GM12878 (cell line): ENCODE results near the gene CHFR.
"Not testable (repeated sequence)": the region's sequence is repeated elsewhere in the genome, so short reads cannot be mapped to it uniquely, and the experiment has no call there.

Experiments
- HDAC2 ChIP-seq: fragments of 200-600 bp; sonication (generic); IDR thresholded peaks from 2 replicates; pipeline ENCODE4 v1.6.1; 2017
- MTA3 ChIP-seq: IDR thresholded peaks from 2 replicates; pipeline ENCODE4 v1.6.1; 2012; ENCODE audit warnings: low read length, inconsistent platforms, borderline replicate concordance
- POLR2AphosphoS2 ChIP-seq: IDR thresholded peaks from 2 replicates; pipeline ENCODE4 v1.6.1; 2011; ENCODE audit warnings: low read depth, mild to moderate bottlenecking, low read length, improper control_type of control experiment, moderate library complexity
- POLR2AphosphoS5 ChIP-seq: IDR thresholded peaks from 2 replicates; pipeline ENCODE4 v1.6.1; 2011; ENCODE audit warnings: mild to moderate bottlenecking, low read length, inconsistent platforms
- TCF12 ChIP-seq: IDR thresholded peaks from 2 replicates; pipeline ENCODE4 v1.6.1; 2011; ENCODE audit warnings: low read depth, mild to moderate bottlenecking, low read length
- YBX1 ChIP-seq: fragments of 450-650 bp; IDR thresholded peaks from 2 replicates; pipeline ENCODE4 v1.6.1; 2016; ENCODE audit warnings: antibody characterized with exemption
- ZZZ3 ChIP-seq: IDR thresholded peaks from 2 replicates; pipeline ENCODE4 v1.6.1; 2011; ENCODE audit warnings: low read depth; ENCODE audit not compliant: control insufficient read depth, insufficient read length
- TF ChIP-seq, protein P1 (sequence below), 3 experiments: IDR thresholded peaks in 2 of 3; conservative IDR thresholded peaks in 1 of 3; 2 replicates each; pipeline ENCODE4 v1.5.1; 2011; ENCODE audit warnings: low read depth in 3 of 3, low read length in 3 of 3, mild to moderate bottlenecking in 3 of 3, control low read depth in 2 of 3, moderate library complexity in 2 of 3, inconsistent platforms in 1 of 3, mixed read lengths in 1 of 3; ENCODE audit not compliant: control insufficient read depth in 2 of 3, insufficient read depth in 1 of 3; ENCODE audit errors: extremely low read depth in 1 of 3
- TF ChIP-seq, protein P2 (sequence below): IDR thresholded peaks from 2 replicates; pipeline ENCODE4 v1.6.1; 2012; ENCODE audit warnings: low read depth, low read length, improper control_type of control experiment

DNA sequence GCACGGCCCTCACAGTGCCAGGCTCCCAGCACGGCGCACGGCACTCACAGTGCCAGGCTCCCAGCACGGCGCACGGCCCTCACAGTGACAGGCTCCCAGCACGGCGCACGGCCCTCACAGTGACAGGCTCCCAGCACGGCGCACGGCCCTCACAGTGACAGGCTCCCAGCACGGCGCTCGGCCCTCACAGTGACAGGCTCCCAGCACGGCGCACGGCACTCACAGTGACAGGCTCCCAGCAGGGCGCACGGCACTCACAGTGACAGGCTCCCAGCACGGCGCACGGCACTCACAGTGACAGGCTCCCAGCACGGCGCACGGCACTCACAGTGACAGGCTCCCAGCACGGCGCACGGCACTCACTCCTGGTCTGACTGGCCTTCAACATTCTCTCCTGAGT, 51.2 kb downstream of the CHFR start:
- TF ChIP-seq, protein P1, sequence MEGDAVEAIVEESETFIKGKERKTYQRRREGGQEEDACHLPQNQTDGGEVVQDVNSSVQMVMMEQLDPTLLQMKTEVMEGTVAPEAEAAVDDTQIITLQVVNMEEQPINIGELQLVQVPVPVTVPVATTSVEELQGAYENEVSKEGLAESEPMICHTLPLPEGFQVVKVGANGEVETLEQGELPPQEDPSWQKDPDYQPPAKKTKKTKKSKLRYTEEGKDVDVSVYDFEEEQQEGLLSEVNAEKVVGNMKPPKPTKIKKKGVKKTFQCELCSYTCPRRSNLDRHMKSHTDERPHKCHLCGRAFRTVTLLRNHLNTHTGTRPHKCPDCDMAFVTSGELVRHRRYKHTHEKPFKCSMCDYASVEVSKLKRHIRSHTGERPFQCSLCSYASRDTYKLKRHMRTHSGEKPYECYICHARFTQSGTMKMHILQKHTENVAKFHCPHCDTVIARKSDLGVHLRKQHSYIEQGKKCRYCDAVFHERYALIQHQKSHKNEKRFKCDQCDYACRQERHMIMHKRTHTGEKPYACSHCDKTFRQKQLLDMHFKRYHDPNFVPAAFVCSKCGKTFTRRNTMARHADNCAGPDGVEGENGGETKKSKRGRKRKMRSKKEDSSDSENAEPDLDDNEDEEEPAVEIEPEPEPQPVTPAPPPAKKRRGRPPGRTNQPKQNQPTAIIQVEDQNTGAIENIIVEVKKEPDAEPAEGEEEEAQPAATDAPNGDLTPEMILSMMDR (IDR thresholded peaks at IDR 0.05 in 2 of 3, conservative IDR thresholded peaks at IDR 0.05 in 1 of 3; ENCODE audit: control insufficient read depth in 2 of 3, extremely low read depth in 1 of 3, insufficient read depth in 1 of 3, low read depth in 3 of 3, low read length in 3 of 3), result not testable (repeated sequence)
- not testable (repeated sequence) for TF ChIP-seq ZZZ3, MTA3, POLR2AphosphoS2, HDAC2, YBX1, TCF12, POLR2AphosphoS5
- TF ChIP-seq, protein P2, sequence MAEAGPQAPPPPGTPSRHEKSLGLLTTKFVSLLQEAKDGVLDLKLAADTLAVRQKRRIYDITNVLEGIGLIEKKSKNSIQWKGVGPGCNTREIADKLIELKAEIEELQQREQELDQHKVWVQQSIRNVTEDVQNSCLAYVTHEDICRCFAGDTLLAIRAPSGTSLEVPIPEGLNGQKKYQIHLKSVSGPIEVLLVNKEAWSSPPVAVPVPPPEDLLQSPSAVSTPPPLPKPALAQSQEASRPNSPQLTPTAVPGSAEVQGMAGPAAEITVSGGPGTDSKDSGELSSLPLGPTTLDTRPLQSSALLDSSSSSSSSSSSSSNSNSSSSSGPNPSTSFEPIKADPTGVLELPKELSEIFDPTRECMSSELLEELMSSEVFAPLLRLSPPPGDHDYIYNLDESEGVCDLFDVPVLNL, result not testable (repeated sequence)
